GM12878 (cell line): Measurements from ENCODE around the gene TRAF3. TPM values are rescaled to one million over a fixed set of nuclear protein-coding genes. Genes with fewer than 3 reads are reported as not detected.
A peak's percentile ranks its signal among the peaks of the same experiment; 100 is the strongest.

Experiments
- ATF7 ChIP-seq: fragments of 450-650 bp; IDR thresholded peaks from 2 replicates; pipeline ENCODE4 v1.6.1; 2016; ENCODE audit warnings: low read depth, mild to moderate bottlenecking
- CBX3 ChIP-seq: fragments of 200-600 bp; sonication (generic); IDR thresholded peaks from 2 replicates; pipeline ENCODE4 v1.6.1; 2016; ENCODE audit warnings: low read depth, borderline replicate concordance
- CBX5 ChIP-seq: sonication (generic); IDR thresholded peaks from 2 replicates; pipeline ENCODE4 v1.6.1; 2016; ENCODE audit warnings: low read depth, moderate library complexity, mild to moderate bottlenecking, inconsistent platforms
- DPF2 ChIP-seq: fragments of 450-650 bp; IDR thresholded peaks from 2 replicates; pipeline ENCODE4 v1.6.1; 2017; ENCODE audit warnings: mild to moderate bottlenecking
- E2F8 ChIP-seq: fragments of 450-650 bp; IDR thresholded peaks from 2 replicates; pipeline ENCODE4 v1.6.1; 2018; ENCODE audit warnings: mild to moderate bottlenecking, low read depth, moderate library complexity; ENCODE audit not compliant: partially characterized antibody
- ELK1 ChIP-seq: IDR thresholded peaks from 2 replicates; pipeline ENCODE4 v1.6.1; 2012; ENCODE audit warnings: low read depth, low read length, improper control_type of control experiment
- HSF1 ChIP-seq: fragments of 150-350 bp; IDR thresholded peaks from 2 replicates; pipeline ENCODE4 v1.6.1; 2014; ENCODE audit warnings: mild to moderate bottlenecking, low read depth, low read length
- PKNOX1 ChIP-seq: fragments of 450-650 bp; IDR thresholded peaks from 2 replicates; pipeline ENCODE4 v1.6.1; 2016; ENCODE audit warnings: mild to moderate bottlenecking
- POLR2A ChIP-seq: IDR thresholded peaks from 2 replicates; pipeline ENCODE4 v1.6.1; 2011; ENCODE audit warnings: low read depth, mild to moderate bottlenecking, low read length
- SPI1 ChIP-seq: IDR thresholded peaks from 2 replicates; pipeline ENCODE4 v1.6.1; 2011; ENCODE audit warnings: low read depth, mild to moderate bottlenecking, low read length, moderate library complexity, borderline replicate concordance; ENCODE audit not compliant: insufficient read depth
- SREBF2 ChIP-seq: IDR thresholded peaks from 2 replicates; pipeline ENCODE4 v1.6.1; 2012; ENCODE audit warnings: mild to moderate bottlenecking, low read length
- STAT3 ChIP-seq: IDR thresholded peaks from 2 replicates; pipeline ENCODE4 v1.6.1; 2011; ENCODE audit warnings: low read depth, low read length, improper control_type of control experiment
- SUPT20H ChIP-seq: IDR thresholded peaks from 2 replicates; pipeline ENCODE4 v1.6.1; 2011; ENCODE audit warnings: low read depth, mild to moderate bottlenecking, low read length, moderate library complexity, borderline replicate concordance; ENCODE audit not compliant: control insufficient read depth
- ZNF217 ChIP-seq: fragments of 450-650 bp; IDR thresholded peaks from 2 replicates; pipeline ENCODE4 v1.6.1; 2017; ENCODE audit warnings: antibody characterized with exemption, mild to moderate bottlenecking
- ZNF592 ChIP-seq: fragments of 450-650 bp; IDR thresholded peaks from 2 replicates; pipeline ENCODE4 v1.6.1; 2017; ENCODE audit warnings: mild to moderate bottlenecking, moderate library complexity
- polyA plus RNA-seq, 11 experiments: library from polyadenylated mRNA; depleted of rRNA in 4 of 11; unstranded in 6 of 11; stranded (reverse) in 5 of 11; fragments of >200 nt; fragmentation: Nextera tagmentation in 4 of 11; fragmentation: Illumina TruSeq in 1 of 11; extraction: Ambion mirVana in 4 of 11; extraction: Trizol in 1 of 11; gene quantifications; 1 replicate in 1 of 11; 2 replicates in 10 of 11; pipeline versions ENCODE4 v1.2.1 to v1.2.3, GENCODE V29; 2011 to 2016; ENCODE audit warnings: inconsistent platforms in 2 of 11, missing spikeins in 2 of 11, low read depth in 1 of 11
- total RNA-seq, 4 experiments: library from RNA; depleted of rRNA in 3 of 4; stranded (reverse); fragments of >200 nt in 3 of 4; fragmentation: Illumina TruSeq in 1 of 4; extraction: Trizol in 1 of 4; gene quantifications; 2 replicates each; pipeline versions ENCODE4 v1.2.1 to v1.2.3, GENCODE V29; 2013 to 2021

The TRAF3 gene
- total and polyA plus RNA-seq, 10 of the 15 experiments (the other 5 are each of a cell fraction or from before 2014, with no cell fraction given), result 3.0 to 70.1 (median 36.5) TPM

- no peak for TF ChIP-seq CBX3
- TF ChIP-seq SPI1, result no peak
- no peak for TF ChIP-seq ATF7
- no peak for TF ChIP-seq HSF1
- no peak for TF ChIP-seq POLR2A
- TF ChIP-seq ELK1, result no peak
- no peak for TF ChIP-seq ZNF217
- no peak for TF ChIP-seq E2F8
- TF ChIP-seq DPF2, result peak; percentile 51; the same call in 1 of the 2 replicates
- TF ChIP-seq PKNOX1, result no peak
- no peak for TF ChIP-seq ZNF592
- TF ChIP-seq SREBF2, result no peak
- TF ChIP-seq STAT3, result no peak
- no peak for TF ChIP-seq SUPT20H
- TF ChIP-seq CBX5, result no peak
Observed at GRCh38 chr14:102777711-102778337, 575 bp downstream of the TRAF3 start (continued).
